Activated T-helper 1 cell treated with anti-CD3 and anti-CD28 coated beads, Interleukin-12 subunit alpha, Interleukin-12 subunit beta, Interleukin-2, Interleukin-4 antibody, amounts not matched to agents 30 ng/mL and 10 ng/mL and 1 ng/mL, durations not matched to agents 14 hours and 24 hours and 36 hours (primary cell): ENCODE measurements around the gene KIAA0319L. TPM values are rescaled to one million over a fixed set of nuclear protein-coding genes. Genes with fewer than 3 reads are reported as not detected.
A peak's percentile ranks its signal among the peaks of the same experiment; 100 is the strongest.

Experiments used
- DNase-seq: peaks from one replicate; pipeline ENCODE4 v3.0.0; 2021; ENCODE audit warnings: low spot score
- H3K27ac Mint-ChIP-seq: one replicate; pipeline ENCODE4 v1.8.0; 2021; ENCODE audit warnings: mild to moderate bottlenecking, mixed read lengths
- H3K27me3 Mint-ChIP-seq: one replicate; pipeline ENCODE4 v1.8.0; 2022; ENCODE audit warnings: mild to moderate bottlenecking, moderate library complexity, mixed read lengths; ENCODE audit not compliant: insufficient read depth
- H3K36me3 Mint-ChIP-seq: one replicate; pipeline ENCODE4 v1.8.0; 2021; ENCODE audit warnings: low read depth, mixed read lengths
- H3K4me1 Mint-ChIP-seq: one replicate; pipeline ENCODE4 v1.8.0; 2021; ENCODE audit warnings: low read depth, mixed read lengths
- H3K4me3 Mint-ChIP-seq: one replicate; pipeline ENCODE4 v1.8.0; 2021; ENCODE audit warnings: mild to moderate bottlenecking, moderate library complexity, mixed read lengths
- H3K9me3 Mint-ChIP-seq: one replicate; pipeline ENCODE4 v1.8.0; 2021; ENCODE audit warnings: mixed read lengths
- intact Hi-C: fragments of 100-400 bp; cut with micrococcal nuclease; formaldehyde crosslinking; loops from one replicate; pipeline ENCODE4 v1.15.1; 2024
- total RNA-seq: library from RNA; stranded (reverse); gene quantifications from 2 replicates; pipeline ENCODE4 v1.2.3, GENCODE V29; 2022

KIAA0319L gene
- total RNA-seq, 1 donor from 2014 or later = 43.6 TPM

- intact Hi-C loops = loop anchor here (5.0 kb wide), 1 partner anchor 67 kb away; the partner anchor contains the start of gene PSMB2
- Mint-ChIP-seq H3K36me3 (peaks cover 6% of the 10 kb centered on the region), H3K9me3 (no peaks in the 10 kb centered on the region), H3K4me1 (peaks cover 27% of the 10 kb centered on the region), H3K27ac (no peak overlapping the region), H3K27me3 (peaks cover 42% of the 10 kb centered on the region), H3K4me3 (no peak overlapping the region)
- no peak for DNase-seq
Observed at GRCh38 chr1:35575416-35575958, 18.3 kb upstream of the KIAA0319L start.

GRCh38 chr1:35574655-35575415 is 17.6 kb upstream of the KIAA0319L start:
- no peak for DNase-seq
- H3K27me3 Mint-ChIP-seq = peaks cover 42% of the 10 kb centered on the region
- no peaks in the 10 kb centered on the region for H3K9me3 Mint-ChIP-seq
- H3K4me3 Mint-ChIP-seq = peak overlapping the region; percentile 11
- intact Hi-C loops = loop anchor here (5.0 kb wide), 1 partner anchor 67 kb away; the partner anchor contains the start of gene PSMB2
- H3K27ac Mint-ChIP-seq = no peak overlapping the region
- H3K36me3 Mint-ChIP-seq = peaks cover 6% of the 10 kb centered on the region
- peaks cover 27% of the 10 kb centered on the region for H3K4me1 Mint-ChIP-seq

- Mint-ChIP-seq H3K36me3 (peaks cover 6% of the 10 kb centered on the region), H3K27ac (no peak overlapping the region), H3K4me1 (peaks cover 27% of the 10 kb centered on the region), H3K27me3 (peaks cover 42% of the 10 kb centered on the region), H3K4me3 (peak overlapping the region; percentile 11), H3K9me3 (no peaks in the 10 kb centered on the region)
- intact Hi-C loops = no loop called here
- no peak for DNase-seq
Observed at GRCh38 chr1:35574125-35574654, 17.0 kb upstream of the KIAA0319L start.

GRCh38 chr1:35573198-35574124 is 16.3 kb upstream of the KIAA0319L start, which contains the start of gene TFAP2E:
TFAP2E (plus strand) TSS chr1:35573314; CDS start chr1:35573578, 264 bp downstream.
- Mint-ChIP-seq H3K36me3 (peaks cover 7% of the 10 kb centered on the region), H3K9me3 (no peaks in the 10 kb centered on the region), H3K27me3 (peaks cover 42% of the 10 kb centered on the region), H3K27ac (no peak within 1 kb of the TSS), H3K4me1 (peaks cover 27% of the 10 kb centered on the region), H3K4me3 (peak within 1 kb of the TSS; percentile 13)
- intact Hi-C loops = no loop called here
- DNase-seq = no peak

GRCh38 chr1:35572296-35572695 is 15.1 kb upstream of the KIAA0319L start:
- Mint-ChIP-seq H3K27ac (no peak overlapping the region), H3K9me3 (no peaks in the 10 kb centered on the region), H3K4me3 (no peak overlapping the region), H3K27me3 (peaks cover 38% of the 10 kb centered on the region), H3K36me3 (peaks cover 4% of the 10 kb centered on the region), H3K4me1 (peaks cover 19% of the 10 kb centered on the region)
- no peak for DNase-seq
- intact Hi-C loops = no loop called here

GRCh38 chr1:35571263-35571662 is 14.1 kb upstream of the KIAA0319L start:
- no peak for DNase-seq
- no peak overlapping the region for H3K4me3 Mint-ChIP-seq
- H3K27ac Mint-ChIP-seq = no peak overlapping the region
- peaks cover 9% of the 10 kb centered on the region for H3K36me3 Mint-ChIP-seq
- intact Hi-C loops = no loop called here
- H3K9me3 Mint-ChIP-seq = no peaks in the 10 kb centered on the region
- peaks cover 35% of the 10 kb centered on the region for H3K27me3 Mint-ChIP-seq
- H3K4me1 Mint-ChIP-seq = peaks cover 16% of the 10 kb centered on the region

- intact Hi-C loops = no loop called here
- no peak overlapping the region for H3K4me3 Mint-ChIP-seq
- no peak overlapping the region for H3K27ac Mint-ChIP-seq
- H3K27me3 Mint-ChIP-seq = peaks cover 32% of the 10 kb centered on the region
- DNase-seq = no peak
- peaks cover 7% of the 10 kb centered on the region for H3K36me3 Mint-ChIP-seq
- peaks cover 10% of the 10 kb centered on the region for H3K4me1 Mint-ChIP-seq
- no peaks in the 10 kb centered on the region for H3K9me3 Mint-ChIP-seq
Observed at GRCh38 chr1:35570589-35571137, 13.5 kb upstream of the KIAA0319L start.

GRCh38 chr1:35569936-35570335 is 12.7 kb upstream of the KIAA0319L start:
- intact Hi-C loops = loop anchor here (1.0 kb wide), 3 partner anchors 145 to 204 kb away; no protein-coding TSS in a partner anchor
- Mint-ChIP-seq H3K36me3 (peaks cover 7% of the 10 kb centered on the region), H3K27me3 (peaks cover 27% of the 10 kb centered on the region), H3K9me3 (no peaks in the 10 kb centered on the region), H3K4me1 (peaks cover 5% of the 10 kb centered on the region), H3K27ac (peak overlapping the region; percentile 7), H3K4me3 (no peak overlapping the region)
- DNase-seq = no peak

GRCh38 chr1:35568975-35569395 is 11.8 kb upstream of the KIAA0319L start:
- intact Hi-C loops = loop anchor here (1.0 kb wide), 3 partner anchors 146 to 205 kb away; no protein-coding TSS in a partner anchor
- Mint-ChIP-seq H3K9me3 (no peaks in the 10 kb centered on the region), H3K27me3 (peaks cover 22% of the 10 kb centered on the region), H3K27ac (no peak overlapping the region), H3K4me1 (peaks cover 15% of the 10 kb centered on the region), H3K36me3 (peaks cover 14% of the 10 kb centered on the region), H3K4me3 (no peak overlapping the region)
- DNase-seq = peak; percentile 45

- DNase-seq = no peak
- H3K4me3 Mint-ChIP-seq = no peak overlapping the region
- H3K27me3 Mint-ChIP-seq = peaks cover 20% of the 10 kb centered on the region
- intact Hi-C loops = no loop called here
- peaks cover 20% of the 10 kb centered on the region for H3K4me1 Mint-ChIP-seq
- no peaks in the 10 kb centered on the region for H3K9me3 Mint-ChIP-seq
- no peak overlapping the region for H3K27ac Mint-ChIP-seq
- peaks cover 16% of the 10 kb centered on the region for H3K36me3 Mint-ChIP-seq
Observed at GRCh38 chr1:35567947-35568558, 10.8 kb upstream of the KIAA0319L start.

GRCh38 chr1:35565742-35566133 is 8.5 kb upstream of the KIAA0319L start:
- H3K27ac Mint-ChIP-seq = no peak overlapping the region
- H3K36me3 Mint-ChIP-seq = peaks cover 21% of the 10 kb centered on the region
- no peak for DNase-seq
- no peaks in the 10 kb centered on the region for H3K9me3 Mint-ChIP-seq
- H3K27me3 Mint-ChIP-seq = no peaks in the 10 kb centered on the region
- peaks cover 35% of the 10 kb centered on the region for H3K4me1 Mint-ChIP-seq
- H3K4me3 Mint-ChIP-seq = no peak overlapping the region
- intact Hi-C loops = no loop called here
